Suppressor macrophage treated with lipopolysaccharide for 1 hour (primary cell): ENCODE measurements around the gene PRKX.
"Not testable (repeated sequence)": the region's sequence is repeated elsewhere in the genome, so short reads cannot be mapped to it uniquely, and the experiment has no call there.

Source experiments
- DNase-seq, 3 donors: peaks; one replicate each; pipeline ENCODE4 v3.0.0-alpha.2; 2020 to 2022

PRKX gene

DNA sequence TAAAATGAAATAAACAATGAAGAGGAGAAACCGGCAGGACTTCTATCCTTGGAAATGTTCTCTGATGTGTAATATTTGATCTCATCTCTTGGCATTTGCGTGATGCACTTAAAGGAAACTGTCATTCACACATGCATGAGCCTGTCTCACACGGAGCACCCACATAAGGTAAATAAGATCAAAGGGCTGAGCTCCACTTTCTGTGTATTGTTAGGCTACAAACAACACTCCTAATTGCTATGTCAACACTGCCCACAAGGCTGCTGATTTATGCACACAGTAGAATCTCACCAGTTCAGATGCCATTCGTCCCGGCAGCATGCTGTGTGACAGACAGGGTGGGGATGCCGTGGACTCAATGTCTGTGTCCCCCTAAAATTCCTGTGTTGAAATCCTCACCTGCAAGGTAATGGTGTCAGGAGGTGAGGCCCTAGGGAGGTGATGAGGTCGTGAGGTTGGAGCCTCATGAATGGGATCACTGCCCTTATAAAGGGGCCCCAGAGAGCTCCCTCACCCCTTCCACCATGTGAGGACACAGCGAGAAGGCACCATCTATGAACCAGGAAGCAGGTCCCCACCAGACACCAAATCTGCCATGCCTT is 5.7 kb downstream of the PRKX start:
- DNase-seq = not testable (repeated sequence)

GRCh38 chrX:3706481-3706880 is 7.0 kb downstream of the PRKX start:
- DNase-seq = no peak

- DNase-seq = not testable (repeated sequence)
These were observed 10.2 kb downstream of the PRKX start for GRCh38 chrX:3703251-3703650.

DNA sequence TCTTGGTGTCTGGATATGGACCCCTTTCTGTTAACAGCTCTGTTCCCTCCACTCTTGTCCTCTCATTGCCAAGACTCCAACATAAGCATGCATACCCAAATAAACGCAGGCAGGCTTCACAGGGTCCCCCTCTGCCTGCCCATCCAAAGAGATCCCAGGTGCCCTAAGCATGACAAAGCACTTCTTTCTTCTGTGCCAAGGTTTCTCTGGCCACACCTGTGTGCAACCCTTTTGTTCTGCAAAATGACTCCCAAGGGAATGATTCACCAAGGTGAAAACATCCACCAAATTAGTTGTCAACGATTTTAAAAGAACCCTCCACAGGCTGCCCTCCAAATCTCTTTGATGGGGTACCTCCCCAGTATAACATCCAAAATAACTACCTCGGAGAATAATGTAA is 11.4 kb downstream of the PRKX start:
- not testable (repeated sequence) for DNase-seq

DNA sequence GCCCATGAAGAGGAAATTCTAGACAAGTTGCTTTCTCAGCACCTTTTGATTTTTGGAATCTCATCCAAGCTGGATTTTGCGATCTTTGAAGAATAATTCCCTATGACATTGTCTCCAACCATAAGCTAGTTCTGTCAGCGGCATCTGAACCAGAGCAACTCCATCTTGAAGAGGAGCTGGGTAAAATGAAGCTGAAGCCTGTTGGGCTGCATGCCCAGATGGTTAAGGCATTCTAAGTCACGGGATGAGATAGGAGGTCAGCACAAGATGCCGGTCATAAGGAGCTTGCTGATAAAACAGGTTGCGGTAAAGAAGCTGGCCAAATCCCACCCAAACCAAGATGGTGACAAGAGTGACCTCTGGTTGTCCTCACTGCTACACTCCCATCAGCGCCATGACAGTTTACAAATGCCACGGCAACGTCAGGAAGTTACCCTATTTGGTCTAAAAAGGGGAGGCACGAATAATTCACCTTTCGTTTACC is 12.0 kb downstream of the PRKX start:
- not testable (repeated sequence) for DNase-seq

GRCh38 chrX:3699821-3700381 is 13.5 kb downstream of the PRKX start:
- peak; percentile 63 to 88 (median 78) for DNase-seq

DNA sequence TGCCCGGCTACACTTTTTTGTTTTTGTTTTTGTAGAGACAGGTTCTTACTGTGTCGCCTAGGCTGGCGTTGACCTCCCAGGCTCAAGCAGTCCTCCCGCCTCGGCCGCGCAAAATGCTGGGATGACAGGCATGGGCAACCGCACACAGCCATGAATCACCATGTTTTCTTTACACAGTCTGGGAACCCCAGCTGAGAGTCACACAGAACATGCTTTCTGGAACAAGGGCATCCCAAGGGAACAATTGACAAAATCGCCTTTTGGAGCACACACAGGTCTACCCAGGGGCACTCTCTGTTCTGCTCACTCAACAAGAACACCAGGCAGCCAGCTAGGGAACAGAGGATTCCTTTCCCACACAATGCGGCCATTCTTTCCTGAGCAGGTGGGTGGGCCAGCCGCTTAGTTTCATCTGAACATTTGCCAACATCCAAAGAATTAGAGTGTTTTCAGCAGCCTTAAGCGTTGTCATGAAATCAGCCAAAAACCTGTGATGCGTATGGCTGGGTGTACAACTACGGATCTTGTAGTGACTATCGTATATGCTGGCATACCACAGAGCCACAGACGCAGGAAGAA is 15.7 kb downstream of the PRKX start:
- peak; percentile 58 to 64 (median 59) for DNase-seq

DNA sequence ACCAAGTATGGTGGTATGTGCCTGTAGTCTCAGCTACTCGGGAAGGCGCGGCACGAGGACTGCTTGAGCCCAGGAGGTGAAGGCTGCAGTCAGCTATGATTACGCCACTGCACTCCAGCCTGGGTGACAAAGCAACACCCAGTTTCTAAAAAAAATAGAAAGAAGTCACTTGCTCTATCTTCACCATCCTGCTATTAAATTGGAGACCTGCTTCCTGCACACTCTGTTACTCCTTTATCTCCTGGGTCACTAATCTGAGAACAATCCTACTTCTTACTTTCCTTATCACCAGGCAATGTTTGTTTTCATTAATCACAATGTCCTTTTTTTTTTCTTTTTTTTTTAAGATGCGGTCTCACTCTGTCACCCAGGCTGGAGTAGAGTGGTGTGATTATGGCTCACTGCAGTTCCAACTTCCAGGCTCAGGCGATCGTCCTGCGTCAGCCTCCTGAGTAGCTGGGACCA is 16.2 kb downstream of the PRKX start:
- peak; percentile 47 to 54 (median 48) for DNase-seq

DNA sequence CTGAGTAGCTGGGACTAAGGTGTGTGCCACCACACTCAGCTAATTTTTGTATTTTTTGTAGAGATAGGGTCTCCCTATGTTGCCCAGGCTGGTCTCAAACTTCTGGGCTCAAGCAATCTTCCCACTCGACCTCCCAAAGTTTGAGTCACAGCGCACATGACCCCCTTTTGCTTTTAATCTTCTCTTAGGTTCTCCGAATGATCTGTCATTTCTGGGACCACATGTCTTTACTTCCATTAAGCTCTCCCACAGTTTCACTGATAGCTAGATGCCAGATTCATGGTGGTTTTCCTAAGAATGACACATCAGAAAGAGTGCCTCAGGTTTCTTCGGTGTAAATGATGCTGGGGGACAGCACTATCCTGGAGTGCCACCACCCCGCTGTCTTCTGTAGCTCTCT is 17.9 kb downstream of the PRKX start:
- peak in 2 of 3 donors; percentile 40 to 50 for DNase-seq

DNA sequence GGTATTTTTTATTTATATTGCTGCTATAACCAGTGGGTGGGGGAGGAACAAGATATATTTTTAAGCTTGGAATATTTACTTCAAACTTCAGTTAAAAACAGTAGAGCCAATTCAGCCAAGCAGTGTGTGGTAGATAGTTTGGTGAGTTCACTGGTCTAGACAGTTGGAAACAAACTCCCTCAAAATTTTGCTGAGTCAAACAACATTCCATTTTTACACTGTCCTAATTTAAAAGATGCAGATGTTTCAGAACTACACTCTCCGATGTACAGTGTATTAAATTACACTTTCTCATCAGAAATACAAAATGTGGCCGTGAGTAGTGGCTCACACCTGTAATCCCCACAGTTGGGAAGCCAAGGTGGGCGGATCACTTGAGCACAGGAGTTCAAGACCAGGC is 23.3 kb downstream of the PRKX start:
- DNase-seq = no peak

- DNase-seq = not testable (repeated sequence)
These were observed 30.2 kb downstream of the PRKX start for GRCh38 chrX:3683236-3683635.

DNA sequence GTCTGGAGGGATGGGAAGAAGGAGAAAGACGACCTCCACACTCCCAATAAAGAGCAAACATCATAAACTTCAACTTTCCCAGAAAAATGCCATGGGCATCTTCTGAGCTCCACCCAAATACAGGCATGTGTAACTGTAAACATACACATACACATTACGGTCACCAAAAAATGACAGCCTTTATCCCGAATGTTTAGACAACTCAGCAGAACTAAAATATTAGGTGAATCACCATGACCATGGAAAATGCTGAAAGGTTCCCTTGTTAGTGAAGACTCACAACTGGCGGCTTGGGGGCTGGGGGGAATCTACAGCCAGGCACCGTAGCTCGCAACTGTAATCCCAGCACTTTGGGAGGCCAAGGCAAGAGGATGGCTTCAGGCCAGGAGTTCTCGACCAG is 33.0 kb downstream of the PRKX start:
- DNase-seq = no peak

DNA sequence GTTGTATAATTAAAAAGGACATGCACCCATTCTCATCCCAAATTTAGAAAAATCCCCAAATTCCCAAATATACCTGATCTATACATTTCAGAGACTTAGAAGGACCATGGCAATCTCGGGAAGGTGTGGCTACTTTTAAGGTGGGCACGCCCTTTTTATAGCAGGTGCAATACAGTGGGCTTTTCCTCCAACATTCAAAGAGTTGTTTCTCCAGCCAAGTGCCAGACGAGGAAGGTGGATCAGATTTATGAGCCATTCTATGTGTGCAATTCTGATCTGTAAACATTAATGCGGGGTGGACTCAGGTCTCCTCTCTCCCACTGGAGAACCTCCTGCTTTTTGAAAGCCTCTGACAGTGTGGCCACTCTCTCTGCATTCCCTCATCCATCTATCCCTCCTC is 33.8 kb downstream of the PRKX start:
- no peak for DNase-seq

GRCh38 chrX:3678328-3678727 is 35.1 kb downstream of the PRKX start:
- DNase-seq = no peak

- peak; percentile 30 to 47 (median 32) for DNase-seq
These were observed 38.6 kb downstream of the PRKX start for GRCh38 chrX:3674881-3675280.

DNA sequence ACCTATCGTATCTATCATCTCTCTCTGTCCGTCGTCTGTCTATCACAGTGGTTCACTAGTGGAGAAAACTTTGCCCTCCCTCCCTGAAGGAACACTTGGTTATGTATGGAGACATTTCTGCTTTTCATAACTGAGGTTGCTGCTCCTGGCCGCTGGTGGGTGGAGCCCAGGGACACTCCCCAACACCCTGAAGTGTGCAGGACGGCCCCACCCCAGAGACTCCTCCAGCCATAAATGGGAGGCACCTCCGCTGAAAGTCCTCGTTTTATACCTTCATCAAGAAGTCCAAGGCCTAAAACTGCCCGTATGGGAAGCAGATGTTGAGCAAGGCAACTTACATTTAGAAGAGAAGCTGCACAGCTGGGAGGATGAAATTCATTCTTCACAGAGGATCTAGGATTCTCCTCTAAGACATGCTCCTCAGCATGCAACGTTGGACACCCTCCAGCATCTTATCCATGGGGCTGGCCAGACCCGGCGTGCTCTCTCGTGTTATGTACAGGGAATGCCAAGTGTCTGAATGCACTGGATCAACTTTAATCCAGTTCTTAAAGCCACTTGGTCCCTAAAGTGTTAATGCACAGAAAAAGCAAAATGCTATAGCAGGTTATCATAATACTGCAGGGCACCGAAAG is 43.5 kb downstream of the PRKX start:
- no peak for DNase-seq

DNA sequence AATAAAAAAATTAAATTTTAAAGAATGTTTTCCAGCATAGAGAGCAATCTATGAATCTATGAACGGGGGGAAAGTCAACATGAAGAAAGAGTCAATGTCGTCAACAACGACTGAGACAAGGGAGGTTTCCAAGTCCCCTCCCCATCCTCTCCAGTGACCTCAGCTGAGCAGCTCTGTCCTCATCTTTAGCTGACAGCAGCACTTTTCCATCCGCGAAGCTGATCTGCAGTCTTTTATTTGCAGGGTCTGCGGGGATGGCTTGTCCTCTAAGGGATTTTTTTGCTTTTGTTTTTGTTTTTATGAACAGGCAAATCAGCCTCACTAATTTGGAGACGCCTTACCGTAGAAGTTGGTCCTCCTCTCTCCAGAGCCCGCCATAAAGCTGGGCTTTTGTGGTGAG is 46.5 kb downstream of the PRKX start:
- DNase-seq = no peak

GRCh38 chrX:3664921-3665320 is 48.5 kb downstream of the PRKX start:
- no peak for DNase-seq

DNA sequence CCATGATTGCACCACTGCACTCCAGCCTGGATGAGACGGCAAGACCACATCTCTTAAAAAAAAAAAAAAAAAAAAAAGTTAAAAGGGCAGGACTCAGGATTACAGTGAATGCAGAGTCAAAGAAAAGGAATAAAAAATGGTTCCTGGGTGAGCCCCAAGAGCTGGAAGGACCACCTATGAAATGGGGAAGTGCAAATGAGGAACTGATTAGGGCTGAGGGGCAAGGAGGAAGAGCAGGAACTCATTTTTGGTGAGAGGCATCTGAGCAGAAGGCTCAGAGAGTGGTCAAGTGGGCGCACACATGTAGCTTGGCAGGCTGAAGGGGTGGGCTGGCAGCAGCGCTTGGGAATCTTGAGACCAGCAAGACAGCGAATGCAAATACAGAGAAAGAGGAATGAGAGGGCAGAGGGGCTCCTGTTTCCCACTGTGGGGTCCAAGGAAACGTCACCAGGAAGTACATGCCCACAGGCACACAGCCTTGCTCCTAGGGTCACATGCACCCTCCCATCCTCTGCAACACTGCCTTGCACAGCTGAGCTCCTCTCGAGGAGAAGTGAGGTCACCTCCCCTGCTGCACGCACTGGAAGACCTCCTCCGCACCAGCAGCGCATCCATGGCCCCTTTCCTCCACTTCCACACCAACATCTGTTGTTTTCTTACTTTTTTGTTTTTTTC is 49.7 kb downstream of the PRKX start:
- peak; percentile 35 to 59 (median 51) for DNase-seq

- no peak for DNase-seq
These were observed 53.7 kb downstream of the PRKX start for GRCh38 chrX:3659761-3660160.

GRCh38 chrX:3655181-3655580 is 58.3 kb downstream of the PRKX start:
- DNase-seq = no peak

DNA sequence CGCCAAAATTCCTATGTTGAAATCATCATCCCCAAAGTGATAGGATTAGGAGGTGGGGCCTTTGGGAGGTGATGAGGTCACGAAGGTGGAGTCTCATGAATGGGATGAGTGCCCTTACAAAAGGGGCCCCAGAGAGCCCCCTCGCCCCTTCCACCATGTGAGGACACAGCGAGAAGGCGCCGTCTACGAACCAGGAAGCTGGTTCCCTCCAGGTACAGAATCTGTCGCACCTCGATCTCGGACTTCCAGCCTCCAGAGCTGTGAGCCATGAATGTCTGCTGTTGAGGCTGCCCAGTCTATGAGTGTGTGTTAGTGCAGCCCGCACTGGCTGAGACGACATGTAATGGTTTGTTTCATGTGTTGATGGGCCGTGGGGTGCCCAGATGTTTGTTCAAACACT is 60.3 kb downstream of the PRKX start:
- no peak for DNase-seq

- DNase-seq = peak; percentile 42 to 53 (median 42)
These were observed 62.2 kb downstream of the PRKX start for GRCh38 chrX:3651277-3651676.
